GM13976 (cell line): ENCODE results near the gene HPCAL4.

Experiments used
- DNase-seq: peaks from one replicate; pipeline ENCODE4 v3.0.0; 2012; ENCODE audit warnings: low spot score
- CTCF ChIP-seq: IDR thresholded peaks from 2 replicates; pipeline ENCODE4 v1.5.1; 2012; ENCODE audit warnings: borderline replicate concordance, mild to moderate bottlenecking; ENCODE audit not compliant: insufficient read depth; ENCODE audit errors: extremely low read depth, missing control alignments, control extremely low read depth
- in situ Hi-C: fragments of 300-500 bp; cut with MboI; formaldehyde crosslinking; loops from one replicate; pipeline ENCODE4 v1.12.0; 2022; ENCODE audit warnings: low sequenced_read_pairs, mixed read lengths, inconsistent platforms; ENCODE audit not compliant: unreplicated experiment

Gene HPCAL4

GRCh38 chr1:39707506-39707905 lies 16.3 kb upstream of the HPCAL4 start:
- in situ Hi-C loops, result loop anchor here (25.0 kb wide), 1 partner anchor 595 kb away; no protein-coding TSS in a partner anchor

GRCh38 chr1:39704757-39705156 lies 13.5 kb upstream of the HPCAL4 start:
- in situ Hi-C loops, result loop anchor here (25.0 kb wide), 1 partner anchor 592 kb away; no protein-coding TSS in a partner anchor
- TF ChIP-seq CTCF, result no peak
- no peak for DNase-seq

More at GRCh38 chr1:39707506-39707905, 16.3 kb upstream of the HPCAL4 start:
- no peak for DNase-seq
- no peak for TF ChIP-seq CTCF

GRCh38 chr1:39701049-39701439 lies 9.8 kb upstream of the HPCAL4 start:
- no peak for TF ChIP-seq CTCF
- DNase-seq, result no peak
- in situ Hi-C loops, result loop anchor here (25.0 kb wide), 1 partner anchor 589 kb away; no protein-coding TSS in a partner anchor

GRCh38 chr1:39700348-39700747 lies 9.1 kb upstream of the HPCAL4 start:
- DNase-seq, result no peak
- in situ Hi-C loops, result loop anchor here (25.0 kb wide), 1 partner anchor 588 kb away; no protein-coding TSS in a partner anchor
- no peak for TF ChIP-seq CTCF

- no peak for TF ChIP-seq CTCF
- no peak for DNase-seq
- in situ Hi-C loops, result no loop called here
These were observed 8.2 kb upstream of the HPCAL4 start for GRCh38 chr1:39699419-39699818.

GRCh38 chr1:39698568-39698967 lies 7.3 kb upstream of the HPCAL4 start:
- TF ChIP-seq CTCF, result no peak
- no peak for DNase-seq
- in situ Hi-C loops, result no loop called here
